ENCODE measurements around the gene COLGALT1.
"Not testable (repeated sequence)": the region's sequence is repeated elsewhere in the genome, so short reads cannot be mapped to it uniquely, and the experiment has no call there.

The COLGALT1 gene

GRCh38 chr19:17555480-17555928, at the start of gene COLGALT1:
Gene COLGALT1, plus strand, starts transcription at chr19:17555649. Its CDS starts 65 bp downstream, at chr19:17555714.
- H3K27ac ChIP-seq (ENCODE audit: low read length): no peak within 1 kb of the TSS
- no peaks in the 10 kb centered on the region for H3K4me1 ChIP-seq (ENCODE audit: insufficient read depth, low read length)
- no peaks in the 10 kb centered on the region for H3K9me3 ChIP-seq (ENCODE audit: insufficient read depth, low read depth, low read length)

GRCh38 chr19:17506745-17507144, 48.7 kb upstream of the COLGALT1 start:
- no peaks in the 10 kb centered on the region for H3K27me3 ChIP-seq (ENCODE audit: insufficient read depth, low read length)
- no peak overlapping the region for H3K27ac ChIP-seq (ENCODE audit: low read length)
- no peaks in the 10 kb centered on the region for H3K9me3 ChIP-seq (ENCODE audit: insufficient read depth, low read depth, low read length)
- no peak overlapping the region for H3K9ac ChIP-seq (ENCODE audit: low read depth, low read length)
- H3K4me1 ChIP-seq (ENCODE audit: insufficient read depth, low read length): peaks cover 3% of the 10 kb centered on the region
- no peaks in the 10 kb centered on the region for H3K36me3 ChIP-seq (ENCODE audit: insufficient read depth, low read depth, low read length)
- H3K4me3 ChIP-seq (ENCODE audit: low read length): no peak overlapping the region

More at GRCh38 chr19:17555480-17555928, at the start of gene COLGALT1:
- Histone ChIP-seq H3K4me3 (ENCODE audit: low read length) (peak within 1 kb of the TSS; percentile 80), H3K36me3 (ENCODE audit: insufficient read depth, low read depth, low read length) (peaks cover 14% of the 10 kb centered on the region), H3K27me3 (ENCODE audit: insufficient read depth, low read length) (no peaks in the 10 kb centered on the region), H3K9ac (ENCODE audit: low read depth, low read length) (peak within 1 kb of the TSS; percentile 63; the same call in 1 of the 2 replicates)

GRCh38 chr19:17508558-17508933, 46.9 kb upstream of the COLGALT1 start:
- not testable (repeated sequence) for H3K4me1 ChIP-seq (ENCODE audit: insufficient read depth, low read length); H3K27ac ChIP-seq (ENCODE audit: low read length); H3K9ac ChIP-seq (ENCODE audit: low read depth, low read length); H3K9me3 ChIP-seq (ENCODE audit: insufficient read depth, low read depth, low read length); H3K4me3 ChIP-seq (ENCODE audit: low read length); H3K36me3 ChIP-seq (ENCODE audit: insufficient read depth, low read depth, low read length); H3K27me3 ChIP-seq (ENCODE audit: insufficient read depth, low read length)

- Histone ChIP-seq H3K4me1 (ENCODE audit: insufficient read depth, low read length) (peaks cover 3% of the 10 kb centered on the region), H3K36me3 (ENCODE audit: insufficient read depth, low read depth, low read length) (no peaks in the 10 kb centered on the region)
Measured at GRCh38 chr19:17510220-17510993, 45.0 kb upstream of the COLGALT1 start.

GRCh38 chr19:17511724-17512573, 43.5 kb upstream of the COLGALT1 start:
- no peaks in the 10 kb centered on the region for H3K9me3 ChIP-seq (ENCODE audit: insufficient read depth, low read depth, low read length)
- peaks cover 4% of the 10 kb centered on the region; the same call in 1 of the 2 replicates for H3K36me3 ChIP-seq (ENCODE audit: insufficient read depth, low read depth, low read length)
- H3K4me1 ChIP-seq (ENCODE audit: insufficient read depth, low read length): peaks cover 3% of the 10 kb centered on the region

More at GRCh38 chr19:17510220-17510993, 45.0 kb upstream of the COLGALT1 start:
- Histone ChIP-seq H3K27me3 (ENCODE audit: insufficient read depth, low read length) (no peaks in the 10 kb centered on the region), H3K4me3 (ENCODE audit: low read length) (peak overlapping the region; percentile 79), H3K27ac (ENCODE audit: low read length) (no peak overlapping the region), H3K9ac (ENCODE audit: low read depth, low read length) (peak overlapping the region; percentile 87; the same call in 1 of the 2 replicates), H3K9me3 (ENCODE audit: insufficient read depth, low read depth, low read length) (no peaks in the 10 kb centered on the region)

GRCh38 chr19:17512574-17512939, 42.9 kb upstream of the COLGALT1 start:
- Histone ChIP-seq H3K36me3 (ENCODE audit: insufficient read depth, low read depth, low read length) (peaks cover 11% of the 10 kb centered on the region), H3K27me3 (ENCODE audit: insufficient read depth, low read length) (no peaks in the 10 kb centered on the region), H3K27ac (ENCODE audit: low read length) (no peak overlapping the region), H3K4me3 (ENCODE audit: low read length) (peak overlapping the region; percentile 79), H3K9ac (ENCODE audit: low read depth, low read length) (peak overlapping the region; percentile 87; the same call in 1 of the 2 replicates), H3K9me3 (ENCODE audit: insufficient read depth, low read depth, low read length) (peaks cover 6% of the 10 kb centered on the region; the same call in 1 of the 2 replicates), H3K4me1 (ENCODE audit: insufficient read depth, low read length) (peaks cover 3% of the 10 kb centered on the region)

More at GRCh38 chr19:17511724-17512573, 43.5 kb upstream of the COLGALT1 start:
- Histone ChIP-seq H3K27me3 (ENCODE audit: insufficient read depth, low read length) (no peaks in the 10 kb centered on the region), H3K27ac (ENCODE audit: low read length) (no peak overlapping the region), H3K4me3 (ENCODE audit: low read length) (peak overlapping the region; percentile 79), H3K9ac (ENCODE audit: low read depth, low read length) (peak overlapping the region; percentile 87; the same call in 1 of the 2 replicates)

GRCh38 chr19:17515408-17516149, 39.9 kb upstream of the COLGALT1 start:
- H3K4me3 ChIP-seq (ENCODE audit: low read length): no peak overlapping the region
- no peaks in the 10 kb centered on the region for H3K27me3 ChIP-seq (ENCODE audit: insufficient read depth, low read length)
- H3K36me3 ChIP-seq (ENCODE audit: insufficient read depth, low read depth, low read length): peaks cover 17% of the 10 kb centered on the region
- H3K9me3 ChIP-seq (ENCODE audit: insufficient read depth, low read depth, low read length): peaks cover 11% of the 10 kb centered on the region; the same call in 1 of the 2 replicates
- H3K4me1 ChIP-seq (ENCODE audit: insufficient read depth, low read length): peaks cover under 1% of the 10 kb centered on the region; the same call in 1 of the 2 replicates
- H3K27ac ChIP-seq (ENCODE audit: low read length): no peak overlapping the region
- no peak overlapping the region for H3K9ac ChIP-seq (ENCODE audit: low read depth, low read length)

- no peaks in the 10 kb centered on the region for H3K4me1 ChIP-seq (ENCODE audit: insufficient read depth, low read length)
- no peak overlapping the region for H3K27ac ChIP-seq (ENCODE audit: low read length)
Measured at GRCh38 chr19:17517898-17518297, 37.6 kb upstream of the COLGALT1 start.

GRCh38 chr19:17518654-17519053, 36.8 kb upstream of the COLGALT1 start:
- not testable (repeated sequence) for H3K27me3 ChIP-seq (ENCODE audit: insufficient read depth, low read length); H3K4me1 ChIP-seq (ENCODE audit: insufficient read depth, low read length); H3K4me3 ChIP-seq (ENCODE audit: low read length); H3K9ac ChIP-seq (ENCODE audit: low read depth, low read length); H3K27ac ChIP-seq (ENCODE audit: low read length)
- Histone ChIP-seq H3K36me3 (ENCODE audit: insufficient read depth, low read depth, low read length) (peaks cover 17% of the 10 kb centered on the region), H3K9me3 (ENCODE audit: insufficient read depth, low read depth, low read length) (peaks cover 11% of the 10 kb centered on the region; the same call in 1 of the 2 replicates)

More at GRCh38 chr19:17517898-17518297, 37.6 kb upstream of the COLGALT1 start:
- peaks cover 17% of the 10 kb centered on the region for H3K36me3 ChIP-seq (ENCODE audit: insufficient read depth, low read depth, low read length)
- H3K9ac ChIP-seq (ENCODE audit: low read depth, low read length): no peak overlapping the region
- peaks cover 11% of the 10 kb centered on the region; the same call in 1 of the 2 replicates for H3K9me3 ChIP-seq (ENCODE audit: insufficient read depth, low read depth, low read length)
- no peaks in the 10 kb centered on the region for H3K27me3 ChIP-seq (ENCODE audit: insufficient read depth, low read length)
- H3K4me3 ChIP-seq (ENCODE audit: low read length): no peak overlapping the region

GRCh38 chr19:17519967-17520366, 35.5 kb upstream of the COLGALT1 start:
- Histone ChIP-seq H3K9me3 (ENCODE audit: insufficient read depth, low read depth, low read length) (peaks cover 11% of the 10 kb centered on the region; the same call in 1 of the 2 replicates), H3K36me3 (ENCODE audit: insufficient read depth, low read depth, low read length) (peaks cover 17% of the 10 kb centered on the region), H3K27me3 (ENCODE audit: insufficient read depth, low read length) (no peaks in the 10 kb centered on the region), H3K4me1 (ENCODE audit: insufficient read depth, low read length) (no peaks in the 10 kb centered on the region), H3K9ac (ENCODE audit: low read depth, low read length) (no peak overlapping the region), H3K4me3 (ENCODE audit: low read length) (no peak overlapping the region), H3K27ac (ENCODE audit: low read length) (no peak overlapping the region)

- no peak overlapping the region for H3K27ac ChIP-seq (ENCODE audit: low read length)
- H3K27me3 ChIP-seq (ENCODE audit: insufficient read depth, low read length): no peaks in the 10 kb centered on the region
- H3K36me3 ChIP-seq (ENCODE audit: insufficient read depth, low read depth, low read length): peaks cover 17% of the 10 kb centered on the region
- H3K9me3 ChIP-seq (ENCODE audit: insufficient read depth, low read depth, low read length): peaks cover 11% of the 10 kb centered on the region; the same call in 1 of the 2 replicates
- no peak overlapping the region for H3K4me3 ChIP-seq (ENCODE audit: low read length)
- no peaks in the 10 kb centered on the region for H3K4me1 ChIP-seq (ENCODE audit: insufficient read depth, low read length)
- H3K9ac ChIP-seq (ENCODE audit: low read depth, low read length): no peak overlapping the region
Measured at GRCh38 chr19:17520865-17521264, 34.6 kb upstream of the COLGALT1 start.

Measured in iPS-20b (cell line).